Activated CD8-positive, alpha-beta memory T cell treated with anti-CD3 and anti-CD28 coated beads, Interleukin-2, amount 50 U/mL, for 24 hours (primary cell): Measurements from ENCODE around the gene MYBPC3.

Source experiments
- DNase-seq: peaks from one replicate; pipeline ENCODE4 v3.0.0-alpha.2; 2020; ENCODE audit errors: extremely low read depth

The MYBPC3 gene

GRCh38 chr11:47384498-47384897 lies 32.0 kb upstream of the MYBPC3 start:
- DNase-seq: no peak

DNA sequence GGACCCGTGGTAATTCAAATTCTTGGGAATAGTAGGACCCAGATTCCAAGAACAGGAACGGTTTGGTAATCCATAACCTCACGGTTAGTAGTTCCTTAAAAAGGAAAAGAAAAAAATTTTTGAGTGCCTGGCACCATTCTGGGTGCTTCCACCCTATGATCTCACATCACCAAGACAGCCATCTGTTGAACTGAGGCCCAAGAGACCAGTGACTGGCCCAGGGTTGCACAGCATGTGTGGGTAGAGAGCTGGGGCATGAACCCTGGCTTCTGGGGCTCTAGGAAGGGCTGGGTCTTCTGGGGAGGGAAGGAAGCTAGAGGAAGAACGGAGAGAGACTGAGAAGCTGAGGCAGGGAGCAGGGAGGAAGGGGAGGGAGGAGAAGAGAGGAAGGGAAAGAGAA lies 30.6 kb upstream of the MYBPC3 start:
- no peak for DNase-seq

GRCh38 chr11:47380078-47380477 lies 27.6 kb upstream of the MYBPC3 start:
- DNase-seq: no peak

GRCh38 chr11:47379317-47379716 lies 26.8 kb upstream of the MYBPC3 start:
- DNase-seq: no peak

- DNase-seq: no peak
Measured at GRCh38 chr11:47378836-47379170, 26.3 kb upstream of the MYBPC3 start.

- no peak for DNase-seq
Measured at GRCh38 chr11:47378010-47378835, 25.7 kb upstream of the MYBPC3 start, which contains the start of gene SPI1. SPI1 (minus strand) TSS chr11:47378547; CDS start chr11:47378353, 194 bp downstream.

DNA sequence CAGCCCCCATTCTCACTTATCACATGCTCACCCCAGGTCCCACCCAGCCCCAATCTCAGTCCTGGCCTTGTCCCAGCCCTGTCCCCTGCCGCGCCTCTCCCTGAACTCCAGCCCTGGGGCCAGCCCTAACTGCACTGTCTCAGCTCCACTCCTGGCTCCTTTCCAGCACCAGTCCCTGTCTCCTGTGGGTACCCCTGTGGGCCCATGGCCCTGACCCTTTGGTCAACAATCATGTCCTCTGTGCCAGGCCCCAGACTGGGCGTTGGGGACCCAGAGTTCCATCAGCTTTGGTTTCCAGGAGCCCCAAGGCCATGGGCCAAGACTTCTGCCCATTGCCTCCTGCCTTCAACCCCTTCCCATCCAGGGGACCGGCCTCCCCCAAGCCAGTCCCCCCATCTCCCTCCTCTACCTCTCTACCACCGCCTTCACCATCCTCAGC lies 25.1 kb upstream of the MYBPC3 start:
- DNase-seq: no peak

DNA sequence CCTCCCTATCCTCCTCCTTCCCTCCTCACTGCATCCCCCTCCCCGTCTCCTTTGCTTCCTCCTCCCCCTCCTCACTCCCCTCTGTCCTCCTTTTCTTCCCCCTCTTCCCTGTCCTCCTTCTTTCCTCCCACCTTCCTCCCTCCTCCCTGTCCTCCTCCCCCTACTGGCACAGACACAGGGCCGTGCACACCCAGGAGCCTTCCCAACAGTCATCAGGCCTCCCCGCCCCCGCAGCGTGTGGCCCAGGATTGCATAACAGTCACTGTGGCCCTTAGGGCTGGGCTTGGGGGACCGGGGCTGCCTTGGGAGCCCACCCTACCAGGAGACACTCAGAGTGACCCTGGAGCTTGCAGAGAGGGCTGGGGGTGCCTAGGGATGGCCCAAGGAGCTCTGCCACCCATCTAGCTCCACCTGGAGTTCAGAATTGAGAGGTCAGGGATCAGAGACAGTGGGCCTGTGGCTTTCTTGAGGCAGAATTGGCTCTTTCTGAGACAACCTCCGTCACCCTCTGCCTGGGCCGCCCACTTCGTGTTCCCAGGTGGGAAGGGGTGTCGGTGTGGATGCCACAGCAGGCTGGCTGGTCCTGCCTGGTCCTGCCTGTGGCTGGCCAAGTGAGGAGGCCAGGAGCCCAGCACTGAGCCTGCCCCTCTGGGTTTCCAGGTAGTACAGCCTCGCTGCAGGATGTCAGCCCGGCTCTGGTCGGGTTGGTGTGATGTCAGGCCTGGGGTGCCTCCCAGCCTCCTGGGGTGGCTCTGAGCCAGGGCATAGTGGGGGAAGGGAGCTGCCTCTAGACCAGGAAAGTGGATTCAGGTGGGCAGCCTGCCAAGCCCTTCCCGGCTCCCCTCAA lies 24.2 kb upstream of the MYBPC3 start:
- no peak for DNase-seq

- DNase-seq: no peak
Measured at GRCh38 chr11:47376107-47376524, 23.6 kb upstream of the MYBPC3 start.

- no peak for DNase-seq
Measured at GRCh38 chr11:47375546-47376085, 23.1 kb upstream of the MYBPC3 start.

GRCh38 chr11:47375020-47375419 lies 22.5 kb upstream of the MYBPC3 start:
- no peak for DNase-seq

GRCh38 chr11:47374720-47375019 lies 22.2 kb upstream of the MYBPC3 start:
- no peak for DNase-seq

DNA sequence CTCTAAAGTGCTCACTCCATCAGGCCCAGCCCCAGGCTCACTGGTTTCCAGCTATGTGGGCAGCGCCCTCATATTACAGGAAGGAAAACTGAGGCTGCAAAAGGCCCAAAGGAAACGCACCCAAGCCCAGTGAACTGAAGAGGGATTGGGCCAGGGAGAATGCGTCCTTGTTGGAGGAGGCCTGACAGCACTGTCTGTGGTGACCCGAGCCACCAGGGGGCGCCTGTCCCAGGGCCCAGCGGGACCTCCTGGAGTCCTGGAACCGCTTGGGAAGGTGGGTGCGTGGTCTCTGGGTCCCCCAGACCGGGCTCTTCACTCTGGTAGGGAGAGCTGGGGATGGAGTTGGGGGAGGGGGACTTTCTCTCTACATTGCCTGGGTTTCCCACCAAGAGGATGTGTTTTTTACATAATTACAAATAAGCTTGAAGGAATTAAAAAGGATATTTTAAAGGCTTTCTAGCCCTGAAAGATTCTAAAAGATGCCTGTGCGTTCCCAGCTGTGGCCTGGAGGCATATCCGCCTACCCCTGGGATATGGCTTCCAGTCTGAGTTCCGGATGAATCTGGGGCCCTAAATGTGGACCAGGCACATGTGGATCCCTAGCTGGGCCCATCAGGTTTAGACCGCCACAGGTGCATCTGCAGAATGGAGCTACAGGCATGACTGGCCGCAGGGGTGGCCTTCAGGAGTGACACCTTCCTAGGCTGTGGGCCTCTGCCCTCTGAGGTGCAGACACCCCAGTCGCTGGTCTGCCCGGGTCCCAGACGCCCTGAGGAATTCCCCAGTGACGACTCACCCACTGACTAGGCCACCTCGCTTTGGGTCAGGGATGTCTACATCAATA lies 21.6 kb upstream of the MYBPC3 start:
- peak; percentile 53 for DNase-seq

- no peak for DNase-seq
Measured at GRCh38 chr11:47372422-47372821, 19.9 kb upstream of the MYBPC3 start.

GRCh38 chr11:47369676-47370075 lies 17.2 kb upstream of the MYBPC3 start:
- no peak for DNase-seq

- no peak for DNase-seq
Measured at GRCh38 chr11:47366020-47366490, 13.6 kb upstream of the MYBPC3 start.

GRCh38 chr11:47361419-47361818 lies 8.9 kb upstream of the MYBPC3 start:
- no peak for DNase-seq

DNA sequence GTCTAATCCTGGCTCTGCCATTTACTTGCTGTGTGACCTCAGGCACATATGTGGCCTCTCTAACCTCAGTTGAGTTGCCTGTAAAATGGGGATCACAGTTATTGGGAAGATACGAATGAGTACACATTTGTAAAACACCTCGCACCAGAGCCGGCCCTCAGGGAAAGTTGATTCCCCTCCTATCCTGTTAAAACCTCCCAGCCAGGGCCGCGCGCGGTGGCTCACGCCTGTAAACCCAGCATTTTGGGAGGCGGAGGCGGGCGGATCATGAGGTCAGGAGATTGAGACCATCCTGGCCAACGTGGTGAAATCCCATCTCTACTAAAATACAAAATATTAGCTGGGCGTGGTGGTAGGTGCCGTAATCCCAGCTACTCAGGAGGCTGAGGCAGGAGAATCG lies 7.8 kb upstream of the MYBPC3 start:
- DNase-seq: no peak

DNA sequence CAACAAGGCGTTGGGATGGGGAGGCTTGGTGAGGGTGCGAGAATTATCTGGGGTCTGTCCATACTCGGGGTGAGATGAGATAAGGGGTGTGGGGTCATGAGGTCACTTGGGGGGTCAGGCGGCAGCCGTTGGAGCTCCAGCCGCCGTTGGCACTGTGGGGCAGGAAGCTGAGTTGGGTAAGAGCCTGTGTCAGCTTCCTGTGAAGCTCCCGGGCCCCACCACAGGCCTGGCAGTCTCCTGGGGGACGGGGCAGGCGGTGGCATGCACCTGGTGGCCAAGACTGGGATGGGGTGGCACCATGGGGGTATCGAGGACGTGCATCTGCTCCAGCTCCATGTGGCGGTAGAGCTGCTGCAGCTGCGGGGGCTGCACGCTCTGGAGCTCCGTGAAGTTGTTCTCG lies 7.1 kb upstream of the MYBPC3 start:
- DNase-seq: no peak

- no peak for DNase-seq
Measured at GRCh38 chr11:47359162-47359561, 6.7 kb upstream of the MYBPC3 start.

DNA sequence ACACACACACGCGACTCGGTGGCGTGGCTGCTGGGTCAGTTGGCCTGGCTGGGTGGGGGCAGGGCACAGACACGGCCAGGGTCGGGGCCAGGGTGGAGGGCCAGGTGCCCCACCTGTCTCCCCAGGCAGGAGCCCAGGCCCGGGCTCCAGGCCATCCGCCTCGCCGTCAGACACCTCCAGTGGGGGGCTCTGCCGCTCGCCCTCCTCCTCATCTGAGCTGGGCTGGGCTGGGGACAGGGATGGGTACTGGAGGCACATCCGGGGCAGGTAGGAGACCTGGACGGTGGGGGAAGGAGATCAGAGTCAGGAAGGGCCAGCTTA lies 6.2 kb upstream of the MYBPC3 start:
- DNase-seq: no peak
